Amniotic stem cell (primary cell): ENCODE data around the gene GNPNAT1.

Source experiments
- DNase-seq: peaks from one replicate; lab custom pipeline; 2025; lab: John Stamatoyannopoulos, UW

Gene GNPNAT1

DNA sequence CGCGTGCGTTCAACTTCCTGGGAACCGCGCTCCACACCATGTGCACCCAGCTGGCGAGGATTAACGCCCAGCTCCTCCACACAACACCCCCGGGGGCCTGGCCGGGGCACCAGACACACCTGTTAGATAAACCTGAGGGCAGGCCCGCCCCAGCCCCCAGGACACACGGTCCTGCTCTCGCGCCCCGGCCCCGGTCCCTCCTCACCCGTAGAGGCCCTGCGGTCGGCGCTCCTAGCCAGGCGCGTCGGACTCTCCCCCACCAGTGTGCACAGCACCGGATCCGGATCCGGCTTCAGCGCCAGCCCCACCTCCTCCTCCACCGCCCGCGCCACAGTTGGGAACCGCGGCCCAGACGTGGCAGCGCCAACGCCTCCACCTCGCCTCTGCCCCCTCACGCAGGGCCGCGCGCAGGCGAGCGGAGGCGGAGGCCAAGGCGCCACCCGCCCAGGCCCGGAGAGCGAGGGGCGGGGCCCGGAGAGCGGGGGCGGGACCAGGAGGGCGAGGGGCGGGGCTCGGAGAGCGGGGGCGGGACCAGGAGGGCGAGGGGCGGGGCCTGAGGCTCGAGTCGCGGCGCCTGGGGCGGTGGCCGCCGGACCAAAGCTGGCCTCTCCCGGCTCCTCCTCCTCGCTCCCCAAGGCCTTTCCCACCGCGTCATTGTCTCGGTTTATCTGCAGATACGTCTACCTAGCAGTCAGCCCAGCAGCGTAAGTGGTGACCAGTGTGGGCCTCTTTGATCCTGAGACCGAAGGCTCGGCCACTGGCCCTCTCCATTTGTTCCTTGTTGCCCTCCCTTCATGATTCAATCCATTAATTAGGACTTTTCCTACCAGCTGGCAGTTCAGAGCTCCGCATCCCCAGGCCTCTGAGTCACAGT is at the start of gene GNPNAT1:
TSS of gene GNPNAT1 (minus strand) at position 385 of the 874 bp plus-strand sequence. CDS start 6,957 bp downstream, outside the sequence.
- peak; percentile 91 for DNase-seq

DNA sequence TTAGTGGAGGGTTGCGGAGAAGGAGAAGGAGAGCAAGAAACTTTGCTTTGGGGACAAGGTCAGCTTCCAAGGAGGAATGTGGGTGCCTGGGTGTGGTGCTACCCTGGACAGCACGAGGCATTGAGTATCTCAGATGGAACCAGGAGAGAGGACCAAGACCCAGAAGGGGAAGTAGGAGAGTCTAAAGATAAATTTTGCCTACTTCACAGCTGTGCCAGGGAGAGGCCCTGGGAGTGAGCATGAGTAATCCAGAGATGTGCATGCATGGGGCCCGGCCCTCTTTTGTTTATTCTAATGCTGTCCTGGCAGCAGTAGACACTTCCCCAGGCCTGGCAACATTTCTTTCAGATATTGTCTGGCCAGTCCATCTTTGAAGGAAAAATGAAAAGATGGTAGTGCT is 49.5 kb upstream of the GNPNAT1 start:
- peak; percentile 43 for DNase-seq

DNA sequence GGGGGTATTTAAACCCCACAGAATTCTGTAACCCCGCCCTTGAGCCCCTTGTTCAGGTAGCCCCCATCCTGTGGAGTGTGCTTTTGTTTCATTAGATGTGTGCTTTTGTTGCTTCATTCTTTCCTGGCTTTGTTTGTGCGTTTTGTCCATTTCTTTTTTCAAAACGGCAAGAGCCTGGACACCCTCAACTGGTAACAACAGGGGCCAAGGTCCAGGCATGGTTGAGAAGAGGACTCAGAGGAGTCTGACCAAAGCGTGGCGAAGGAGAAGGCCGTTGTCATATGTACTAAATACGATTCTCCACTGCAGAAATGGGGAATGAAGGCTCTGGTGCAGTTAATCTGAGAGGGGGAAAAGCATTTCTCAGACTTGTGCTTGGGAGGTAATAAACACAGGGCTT is 46.0 kb upstream of the GNPNAT1 start:
- no peak for DNase-seq

DNA sequence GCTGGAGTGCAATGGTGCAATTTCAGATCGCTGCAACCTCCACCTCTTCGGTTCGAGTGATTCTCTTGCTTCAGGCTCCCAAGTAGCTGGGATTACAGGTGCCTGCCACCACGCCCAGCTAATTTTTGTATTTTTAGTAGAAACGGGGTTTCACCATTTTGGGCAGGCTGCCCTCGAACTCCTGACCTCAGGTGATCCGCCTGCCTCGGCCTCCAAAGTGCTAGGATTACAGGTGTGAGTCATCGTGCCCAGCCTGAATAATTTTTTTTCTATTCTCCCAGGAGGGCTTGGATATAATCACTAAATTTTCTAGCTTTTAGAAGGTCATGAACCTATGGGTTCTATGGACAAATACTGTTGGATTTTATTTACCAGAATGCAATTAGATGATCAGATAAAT is 44.7 kb upstream of the GNPNAT1 start:
- DNase-seq = no peak

DNA sequence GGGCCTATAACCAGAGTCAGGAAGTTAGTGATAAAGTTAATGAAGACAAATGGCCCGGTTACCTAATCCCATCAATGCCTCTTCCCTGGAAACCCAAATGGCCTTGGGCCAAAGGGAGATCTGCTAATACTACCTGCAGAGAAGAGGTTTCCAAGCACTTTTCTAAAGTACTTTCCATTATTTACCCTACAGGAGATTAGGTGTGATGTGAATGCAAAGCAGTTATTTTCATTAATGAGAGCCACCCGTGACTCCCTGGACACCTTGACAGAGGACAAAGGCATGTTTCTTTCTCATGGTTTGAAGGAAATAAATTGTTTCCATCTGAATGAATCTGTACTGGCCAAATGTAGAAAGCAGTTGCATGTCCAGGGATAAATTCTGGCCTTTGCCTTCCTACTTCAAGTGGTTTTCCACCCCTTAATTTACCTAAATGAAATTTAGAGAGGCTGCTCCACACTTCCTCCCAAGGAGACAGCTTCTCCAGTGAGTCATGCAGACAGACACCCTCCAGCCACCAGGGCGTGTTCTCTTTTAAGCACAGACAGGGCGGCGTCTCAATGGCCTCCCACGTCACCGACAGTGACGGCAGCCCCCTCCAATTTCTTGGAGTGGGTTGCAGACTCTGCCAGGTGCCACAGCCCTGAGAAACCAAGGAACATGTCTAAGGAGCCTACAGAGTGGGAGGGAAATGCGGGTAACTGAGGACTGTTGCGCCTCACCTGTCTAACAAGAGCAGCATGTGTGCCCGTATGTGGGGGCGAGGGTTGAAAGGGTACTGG is 43.9 kb upstream of the GNPNAT1 start:
- peak; percentile 39 for DNase-seq

DNA sequence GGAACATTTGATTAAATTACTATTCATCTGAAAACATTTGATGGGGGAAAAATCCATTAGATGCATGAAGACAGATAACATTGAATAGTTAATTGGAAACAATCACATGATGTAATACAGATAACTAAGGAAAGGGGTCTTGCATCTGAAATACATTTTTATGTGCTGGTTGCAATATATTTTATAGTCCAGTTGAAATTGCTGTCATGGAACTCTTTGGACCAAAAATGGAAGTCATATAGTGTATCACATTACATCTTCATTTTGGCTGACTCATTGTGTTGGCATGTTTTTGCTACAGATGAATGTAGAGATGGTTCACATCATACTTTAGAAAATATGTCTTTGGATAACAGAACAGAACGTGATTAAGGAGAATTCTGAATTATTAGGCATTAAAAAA is 43.0 kb upstream of the GNPNAT1 start:
- DNase-seq = peak; percentile 69

DNA sequence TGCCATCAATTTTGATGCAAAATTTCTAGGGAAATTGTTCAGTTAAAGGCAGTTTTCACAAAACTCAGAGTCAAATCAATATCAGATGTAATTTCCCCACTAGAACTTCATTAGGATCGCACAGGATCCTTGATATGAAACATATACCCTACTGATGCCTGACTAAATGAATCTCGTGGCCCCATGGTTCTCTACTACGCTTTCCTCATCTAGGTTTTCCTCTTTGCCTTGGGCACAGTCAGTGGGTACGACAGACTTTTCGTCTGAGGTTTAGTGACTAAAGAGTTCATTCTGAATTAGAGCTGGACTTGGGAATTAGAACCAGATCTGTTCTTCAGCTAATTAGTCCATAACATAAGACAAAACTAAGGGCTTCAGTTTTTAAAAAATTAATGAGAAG is 42.5 kb upstream of the GNPNAT1 start:
- no peak for DNase-seq

DNA sequence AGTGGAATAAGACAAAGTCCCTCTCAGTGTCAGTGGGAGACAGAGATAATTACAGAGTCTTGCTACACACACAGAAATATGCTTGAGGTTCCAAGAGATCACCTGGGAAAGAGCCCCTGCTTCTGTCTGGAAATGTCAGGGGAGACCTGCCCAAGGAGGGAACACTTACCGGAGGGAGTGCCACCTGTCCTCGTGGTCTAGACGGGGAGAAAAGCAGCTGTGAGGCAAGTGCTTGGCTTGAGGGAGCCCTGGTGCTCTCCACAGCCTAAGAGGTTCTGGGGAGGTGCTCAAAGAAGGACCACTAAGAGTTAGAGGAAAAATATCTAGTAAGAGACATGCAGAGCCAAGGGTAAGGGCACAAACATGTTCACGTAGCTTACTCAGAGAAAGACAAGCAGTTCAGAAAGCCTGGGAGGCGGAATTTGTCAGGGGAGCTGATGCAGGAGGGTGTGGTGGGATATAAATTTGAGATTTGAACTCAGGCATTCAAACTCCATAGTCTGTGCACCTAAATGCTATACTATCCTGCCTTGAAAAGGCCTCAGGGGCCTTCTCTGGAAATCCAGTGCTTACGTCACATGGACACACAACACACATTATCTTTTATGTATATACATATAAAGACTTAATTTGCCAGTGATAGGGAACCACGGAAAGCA is 38.2 kb upstream of the GNPNAT1 start:
- DNase-seq = no peak

DNA sequence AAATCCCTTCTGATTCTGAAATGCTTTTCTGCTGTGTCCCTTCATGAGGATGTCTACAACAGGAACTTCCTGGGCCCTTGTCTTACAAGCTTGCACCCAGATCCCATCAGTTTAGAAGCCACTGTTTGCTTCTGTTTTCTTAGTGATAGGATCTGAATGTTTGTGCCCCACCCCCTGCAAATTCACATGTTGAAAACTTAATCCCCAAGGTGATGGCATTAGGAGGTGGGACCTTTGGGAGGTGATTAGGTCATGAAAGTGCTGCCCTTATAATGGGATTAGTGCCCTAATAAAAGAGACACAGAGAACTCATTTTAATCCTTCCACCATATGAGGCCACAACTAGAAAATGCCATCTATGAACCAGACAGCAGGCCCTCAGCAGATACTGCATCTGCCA is 36.0 kb upstream of the GNPNAT1 start:
- no peak for DNase-seq

DNA sequence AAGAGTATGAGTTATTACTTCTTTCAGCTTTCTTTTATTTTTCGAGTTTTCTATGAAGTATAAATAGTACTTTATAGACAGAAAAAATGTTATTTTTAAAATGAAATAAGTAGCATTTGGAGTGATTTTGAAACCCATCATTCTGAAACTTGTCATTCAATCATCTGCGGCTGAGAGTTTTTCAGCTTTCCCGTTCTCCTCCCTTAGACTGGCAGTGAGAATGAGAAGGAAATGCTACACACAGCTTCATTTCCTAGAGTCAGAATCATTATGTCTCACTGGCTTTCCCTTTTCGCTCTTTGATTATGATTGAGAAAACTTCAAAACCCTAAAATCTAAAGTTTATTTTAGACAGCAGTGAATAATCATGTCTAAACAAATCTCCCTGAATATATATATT is 33.7 kb upstream of the GNPNAT1 start:
- DNase-seq = no peak

DNA sequence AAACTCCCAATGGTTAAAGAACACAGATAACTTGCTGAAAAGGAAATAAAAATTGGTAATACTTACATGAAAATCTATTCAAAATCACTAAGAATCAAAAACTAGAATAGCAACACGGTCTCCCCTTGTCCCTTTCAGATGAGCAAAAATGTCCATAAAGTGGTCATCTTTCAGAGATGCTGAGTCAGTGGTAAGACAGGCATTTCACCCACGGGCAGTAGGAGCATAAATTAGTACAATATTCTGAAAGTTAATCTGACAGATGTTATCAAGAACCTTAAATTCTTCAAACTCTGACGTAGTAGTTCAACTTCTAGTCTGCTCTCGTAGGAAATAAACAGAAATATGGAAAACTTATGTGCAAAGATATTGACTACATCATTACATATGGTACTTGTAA is 33.1 kb upstream of the GNPNAT1 start:
- no peak for DNase-seq

DNA sequence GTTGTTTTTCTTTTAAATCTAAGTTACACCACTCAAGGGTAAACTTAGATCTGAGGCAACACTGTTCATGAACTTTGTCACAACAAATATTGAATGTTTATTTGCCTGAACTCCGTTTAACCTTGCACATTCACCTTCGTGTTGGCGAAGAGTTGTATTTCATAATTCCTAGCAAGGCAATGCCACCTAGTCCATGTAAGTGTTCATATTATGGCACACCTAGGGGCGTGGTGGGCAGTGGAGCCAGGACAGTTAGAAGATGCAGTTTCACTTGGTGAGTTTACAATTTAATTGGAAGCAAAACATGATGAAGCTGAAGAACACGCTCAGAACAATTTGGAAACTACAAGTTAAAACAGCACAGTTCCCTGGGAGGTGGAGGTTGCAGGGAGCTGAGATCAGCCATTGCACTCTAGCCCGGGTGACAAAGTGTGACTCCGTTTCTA is 30.4 kb upstream of the GNPNAT1 start:
- no peak for DNase-seq

DNA sequence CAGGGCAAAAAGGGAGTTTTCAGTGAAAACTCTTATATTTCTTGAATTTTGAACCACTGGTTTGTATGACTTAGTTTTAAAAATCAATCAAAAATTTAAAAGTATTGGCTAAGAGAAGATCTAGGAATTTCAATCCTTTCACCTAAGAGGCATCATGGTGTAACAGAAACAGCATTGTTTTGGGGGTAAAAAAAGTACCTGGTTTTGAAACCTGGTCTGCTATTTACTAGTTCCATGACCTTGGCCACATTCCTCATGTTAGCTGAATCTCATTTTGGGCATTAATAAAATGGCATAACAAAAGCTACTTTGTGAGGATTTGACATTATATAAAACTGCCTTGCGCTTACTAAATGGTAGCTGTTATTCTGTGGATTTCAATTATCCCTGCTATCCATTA is 16.7 kb upstream of the GNPNAT1 start:
- no peak for DNase-seq

DNA sequence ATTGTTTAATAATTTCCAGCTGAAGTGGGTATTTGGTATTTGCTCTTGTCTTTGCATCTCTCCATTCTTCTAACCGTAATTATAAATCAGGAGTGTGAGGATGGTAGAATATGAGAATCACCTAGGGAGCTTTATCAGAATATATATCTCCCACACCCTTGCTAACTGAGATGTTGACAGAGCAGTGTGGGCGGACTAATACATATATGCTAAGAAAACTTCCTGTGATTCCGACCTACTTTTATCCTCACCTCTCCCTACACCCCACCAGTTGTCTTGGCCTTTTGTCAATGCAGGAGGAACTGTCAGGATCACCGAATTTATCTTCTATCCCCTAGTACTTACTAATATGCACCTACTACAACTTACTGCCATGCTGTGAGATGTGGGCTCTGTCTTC is 14.7 kb upstream of the GNPNAT1 start:
- no peak for DNase-seq

DNA sequence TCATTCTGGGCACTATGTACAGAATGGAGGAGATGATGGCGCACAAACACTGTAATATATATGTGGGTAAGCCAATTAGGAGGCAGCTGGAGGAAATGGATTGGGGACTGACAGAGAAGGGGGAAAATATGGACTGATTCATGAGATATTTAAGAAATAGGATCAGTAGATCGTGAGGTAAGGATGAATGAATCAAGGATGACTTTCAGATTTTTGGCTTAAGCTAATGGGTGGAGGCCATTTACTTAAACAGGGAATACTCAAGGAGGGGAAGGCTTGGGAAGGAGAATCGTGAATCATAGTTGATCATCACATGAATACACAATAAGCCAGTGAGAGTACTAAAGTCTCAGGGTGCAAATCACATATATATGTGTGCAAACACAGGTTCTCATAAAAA is 11.2 kb upstream of the GNPNAT1 start:
- peak; percentile 28 for DNase-seq

DNA sequence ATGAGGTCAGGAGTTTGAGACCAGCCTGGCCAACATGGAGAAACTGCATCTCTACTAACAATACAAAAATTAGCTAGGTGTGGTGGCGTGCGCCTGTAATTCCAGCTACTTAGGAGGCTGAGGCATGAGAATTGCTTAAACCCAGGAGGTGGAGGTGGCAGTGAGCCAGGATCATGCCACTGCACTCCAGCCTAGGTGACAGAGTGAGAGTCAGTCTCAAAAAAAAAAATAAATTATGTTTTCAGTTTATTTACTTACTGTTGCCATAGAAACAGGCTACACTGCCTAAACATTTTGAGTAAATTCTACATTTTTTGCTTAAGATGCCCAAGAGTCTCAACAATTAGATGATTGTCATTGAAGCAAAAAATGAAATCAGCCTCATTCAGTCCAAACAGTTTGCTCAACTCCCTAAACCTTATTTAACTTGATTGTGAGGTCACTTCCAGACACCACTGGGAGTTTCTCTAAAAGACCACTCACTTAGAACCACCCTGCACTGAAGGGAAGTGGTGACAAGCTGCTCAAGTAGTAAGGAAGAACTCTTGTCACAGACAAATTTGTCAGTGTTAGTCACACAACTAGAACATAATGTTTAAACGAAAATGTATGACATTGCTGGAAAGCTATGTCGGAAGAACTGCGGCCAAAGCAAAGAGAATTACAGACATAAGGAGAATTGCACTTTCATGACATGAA is 9.8 kb upstream of the GNPNAT1 start:
- DNase-seq = peak; percentile 53

DNA sequence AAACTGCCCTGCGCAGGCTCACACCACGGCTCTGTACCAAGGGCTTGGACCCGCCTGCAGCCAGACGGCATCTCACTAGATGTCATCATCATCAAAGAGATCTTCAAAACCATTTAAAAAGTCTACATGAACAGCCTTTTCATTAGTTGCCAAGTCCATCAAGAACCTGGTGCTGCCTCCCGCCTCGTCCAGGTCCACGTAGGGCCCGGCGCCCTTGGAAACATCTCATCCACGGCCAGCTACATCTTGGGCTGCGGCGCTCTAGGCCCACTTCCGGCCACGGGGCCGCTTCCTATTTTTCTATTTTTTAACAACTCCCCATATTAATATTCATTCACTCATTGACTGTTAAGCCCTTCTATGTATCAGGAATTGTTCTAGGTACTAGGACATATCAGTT is 7.4 kb upstream of the GNPNAT1 start:
- DNase-seq = no peak

DNA sequence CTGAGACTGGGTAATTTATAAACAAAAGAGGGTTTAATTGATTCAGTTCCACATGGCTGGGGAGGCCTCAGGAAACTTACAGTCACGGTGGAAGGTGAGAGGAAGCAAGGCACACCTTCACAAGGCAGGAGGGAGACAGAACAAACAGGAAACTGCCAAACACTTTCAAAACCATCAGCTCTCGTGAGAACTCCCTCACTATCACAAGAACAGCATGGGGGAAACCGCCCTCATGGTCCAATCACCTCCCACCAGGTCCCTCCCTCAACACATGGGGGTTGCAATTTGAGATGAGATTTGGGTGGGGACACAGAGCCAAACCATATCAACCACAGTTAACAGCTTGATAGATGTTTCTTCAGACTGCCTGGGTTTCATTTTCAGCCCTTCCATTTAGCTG is 6.2 kb upstream of the GNPNAT1 start:
- no peak for DNase-seq

DNA sequence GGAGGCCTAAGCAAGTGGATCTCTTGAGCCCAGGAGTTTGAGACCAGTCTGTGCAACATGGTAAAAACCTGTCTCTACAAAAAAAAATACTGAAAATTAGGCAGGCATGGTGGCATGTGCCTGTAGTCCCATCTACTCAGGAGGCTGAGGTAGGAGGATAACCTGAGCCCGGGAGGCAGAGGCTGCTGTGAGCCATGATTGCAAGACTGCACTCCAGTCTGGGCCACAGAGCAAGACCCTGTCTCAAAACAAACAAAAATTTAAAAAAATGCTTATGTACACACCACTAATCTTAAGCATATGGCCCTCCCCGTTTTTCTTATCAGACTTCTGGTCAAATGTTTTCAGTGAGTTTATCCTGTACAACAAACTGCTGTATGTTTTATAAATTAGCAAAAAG is 1.7 kb upstream of the GNPNAT1 start:
- no peak for DNase-seq

DNA sequence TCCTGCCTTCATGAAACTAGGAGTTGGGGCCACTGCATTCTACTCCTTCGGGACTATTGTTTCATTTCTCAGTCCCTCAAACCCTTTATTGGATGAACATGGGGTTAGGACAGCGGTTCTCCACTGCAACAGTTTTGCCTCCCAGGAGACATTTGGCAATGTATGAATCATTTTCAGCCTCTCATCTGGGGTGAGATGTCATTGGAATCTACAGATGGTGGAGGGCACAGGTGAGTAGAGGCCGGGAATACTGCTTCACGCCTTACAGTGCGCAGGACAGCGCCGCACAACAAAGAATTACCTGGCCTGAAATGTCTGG is 649 bp upstream of the GNPNAT1 start:
- no peak for DNase-seq

DNA sequence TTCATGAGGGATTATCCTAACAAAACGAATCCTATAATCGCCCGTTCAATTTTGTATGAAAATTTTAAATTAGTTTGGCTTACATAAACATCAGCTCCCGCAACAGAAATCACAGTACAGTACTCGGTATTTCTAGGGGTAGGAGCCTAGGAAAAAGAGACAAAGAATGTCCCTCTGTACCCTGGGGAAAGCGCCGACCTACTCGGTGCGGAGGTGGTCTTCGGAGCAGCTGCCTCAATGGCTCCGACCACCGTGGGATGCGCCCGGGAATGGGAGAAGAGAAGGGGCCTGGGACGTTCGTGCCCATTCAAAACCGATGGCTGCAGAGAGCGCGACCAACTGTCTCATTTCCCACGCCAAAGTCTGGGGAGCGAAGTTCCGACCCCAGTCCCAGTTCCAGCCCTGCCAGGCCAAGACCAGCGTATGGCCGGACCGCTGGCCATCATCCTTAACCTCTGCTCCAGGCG is 618 bp downstream of the GNPNAT1 start:
- no peak for DNase-seq
